Measurements from ENCODE around the gene TWF1.

Gene TWF1

GRCh38 chr12:43766291-43766690, 39.8 kb downstream of the TWF1 start:
- TF ChIP-seq CTCF (conservative IDR thresholded peaks at IDR 0.05) (no peak), ZFX (IDR thresholded peaks at IDR 0.05) (no peak)
- H3K27ac ChIP-seq = no peak overlapping the region

GRCh38 chr12:43764528-43764927, 41.6 kb downstream of the TWF1 start:
- H3K27ac ChIP-seq = no peak overlapping the region
- TF ChIP-seq CTCF (conservative IDR thresholded peaks at IDR 0.05) = no peak
- no peak for TF ChIP-seq ZFX (IDR thresholded peaks at IDR 0.05)

GRCh38 chr12:43763769-43764168, 42.3 kb downstream of the TWF1 start:
- H3K27ac ChIP-seq = no peak overlapping the region
- no peak for TF ChIP-seq ZFX (IDR thresholded peaks at IDR 0.05)
- no peak for TF ChIP-seq CTCF (conservative IDR thresholded peaks at IDR 0.05)

- TF ChIP-seq CTCF (conservative IDR thresholded peaks at IDR 0.05) = no peak
- no peak for TF ChIP-seq ZFX (IDR thresholded peaks at IDR 0.05)
- H3K27ac ChIP-seq = no peak overlapping the region
Measured at GRCh38 chr12:43762596-43762995, 43.5 kb downstream of the TWF1 start.

- TF ChIP-seq CTCF (conservative IDR thresholded peaks at IDR 0.05) = no peak
- no peak for TF ChIP-seq ZFX (IDR thresholded peaks at IDR 0.05)
- no peak overlapping the region for H3K27ac ChIP-seq
Measured at GRCh38 chr12:43761500-43761899, 44.6 kb downstream of the TWF1 start.

GRCh38 chr12:43760396-43760795, 45.7 kb downstream of the TWF1 start:
- no peak for TF ChIP-seq CTCF (conservative IDR thresholded peaks at IDR 0.05)
- no peak for TF ChIP-seq ZFX (IDR thresholded peaks at IDR 0.05)
- H3K27ac ChIP-seq = no peak overlapping the region

- TF ChIP-seq CTCF (conservative IDR thresholded peaks at IDR 0.05) (peak; percentile 38), ZFX (IDR thresholded peaks at IDR 0.05) (0 out of 2 replicates have a peak, but pooled peaks have one; percentile 22)
- peak within 1 kb of the TSS; percentile 78 for H3K27ac ChIP-seq
Measured at GRCh38 chr12:43758728-43759563, 47.2 kb downstream of the TWF1 start, which contains the start of the genes IRAK4 and PUS7L. Gene IRAK4, plus strand, starts transcription at chr12:43758951. Its CDS starts 9,161 bp downstream, at chr12:43768112. Gene PUS7L, minus strand, starts transcription at chr12:43758790. Its CDS starts 3,545 bp downstream, at chr12:43755245.

Measured in C4-2B (cell line).